Suprapubic skin (tissue), 4 donors: Measurements from ENCODE around the gene UTP18. TPM values are rescaled to one million over a fixed set of nuclear protein-coding genes. Genes with fewer than 3 reads are reported as not detected.
"Not testable (repeated sequence)": the region's sequence is repeated elsewhere in the genome, so short reads cannot be mapped to it uniquely, and the experiment has no call there.

Source experiments
- DNase-seq, 2 donors: peaks; one replicate each; pipeline ENCODE4 v3.0.0-alpha.2; 2019; ENCODE audit warnings: low spot score in 2 of 2
- H3K27ac ChIP-seq: fragments of 200-600 bp; sonication (generic); one replicate; pipeline ENCODE4 v1.5.1; 2019
- H3K27me3 ChIP-seq: fragments of 200-600 bp; sonication (generic); one replicate; pipeline ENCODE4 v1.5.1; 2019
- H3K36me3 ChIP-seq: fragments of 200-600 bp; sonication (generic); one replicate; pipeline ENCODE4 v1.5.1; 2019
- H3K4me1 ChIP-seq: fragments of 200-600 bp; sonication (generic); one replicate; pipeline ENCODE4 v1.5.1; 2019
- H3K4me3 ChIP-seq: fragments of 200-600 bp; sonication (generic); one replicate; pipeline ENCODE4 v1.5.1; 2019; ENCODE audit warnings: mild to moderate bottlenecking
- H3K9me3 ChIP-seq: fragments of 200-600 bp; sonication (generic); one replicate; pipeline ENCODE4 v1.5.1; 2019
- EP300 ChIP-seq: sonication (generic); formaldehyde crosslinking; IDR thresholded peaks from one replicate; pipeline ENCODE4 v1.6.1; 2017; ENCODE audit warnings: antibody characterized with exemption
- POLR2A ChIP-seq, 2 donors: fragments of 450-650 bp; IDR thresholded peaks; one replicate each; pipeline ENCODE4 v1.6.1; 2017; ENCODE audit warnings: antibody characterized with exemption in 2 of 2, mild to moderate bottlenecking in 2 of 2, moderate library complexity in 2 of 2
- POLR2AphosphoS5 ChIP-seq, 3 donors: sonication (generic); formaldehyde crosslinking; IDR thresholded peaks; one replicate each; pipeline ENCODE4 v1.6.1; 2017; ENCODE audit warnings: antibody characterized with exemption in 3 of 3
- WGBS: methylation state at CpG from one replicate; pipeline ENCODE4 v1.1.5; 2018; 5-methylcytosine and 5-hydroxymethylcytosine counted together
- total RNA-seq, 4 donors: library from RNA; depleted of rRNA; stranded (reverse); fragments of >200 nt; gene quantifications; one replicate each; pipeline ENCODE4 v1.1.0, GENCODE V29; 2016
- TF ChIP-seq, protein P1 (sequence below), 2 donors: fragments of 200-600 bp in 1 of 2; fragments of 450-650 bp in 1 of 2; sonication (generic) in 1 of 2; IDR thresholded peaks; one replicate each; pipeline ENCODE4 v1.5.1; 2016 to 2019; ENCODE audit warnings: antibody characterized with exemption in 2 of 2, mild to moderate bottlenecking in 1 of 2, moderate library complexity in 1 of 2

Gene UTP18
- total RNA-seq, 4 donors from 2014 or later, result 26.5 to 49.6 (median 45.1) TPM

DNA sequence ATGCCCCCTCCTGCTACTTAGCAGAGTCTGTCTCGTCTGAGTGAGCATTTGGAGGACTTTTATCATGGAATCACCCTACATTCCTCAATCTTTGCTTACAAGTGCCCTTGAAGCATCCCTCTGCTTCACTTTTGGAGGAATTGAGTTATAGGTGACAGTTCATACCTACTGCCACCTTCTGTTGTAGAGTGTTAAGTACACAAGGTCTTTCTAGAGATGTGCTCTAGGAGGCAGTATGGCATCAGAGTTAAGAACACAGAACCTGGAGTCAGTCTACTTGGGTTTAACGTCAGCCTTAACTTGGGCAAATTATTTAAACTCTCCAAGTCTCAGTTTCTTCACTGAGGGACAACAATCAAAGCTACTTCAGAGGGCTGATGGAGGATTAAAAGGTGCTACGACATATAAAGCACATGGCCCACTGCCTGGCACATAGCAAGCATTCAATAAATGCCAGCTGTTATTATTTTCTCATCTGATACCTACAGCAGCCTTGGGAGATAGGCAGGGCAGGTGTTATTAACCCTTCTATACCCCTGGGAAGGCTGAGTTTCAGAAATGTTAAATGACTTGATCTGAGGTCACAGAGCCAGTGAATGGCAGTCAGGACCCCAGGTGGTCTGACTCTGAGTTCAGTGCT, 62.2 kb downstream of the UTP18 start:
- Histone ChIP-seq H3K4me1 (no peaks in the 10 kb centered on the region), H3K27me3 (no peaks in the 10 kb centered on the region), H3K9me3 (peaks cover 5% of the 10 kb centered on the region), H3K27ac (no peak overlapping the region), H3K36me3 (no peaks in the 10 kb centered on the region), H3K4me3 (no peak overlapping the region)
- no peak for TF ChIP-seq POLR2AphosphoS5 (IDR thresholded peaks at IDR 0.05)
- TF ChIP-seq, protein P1, sequence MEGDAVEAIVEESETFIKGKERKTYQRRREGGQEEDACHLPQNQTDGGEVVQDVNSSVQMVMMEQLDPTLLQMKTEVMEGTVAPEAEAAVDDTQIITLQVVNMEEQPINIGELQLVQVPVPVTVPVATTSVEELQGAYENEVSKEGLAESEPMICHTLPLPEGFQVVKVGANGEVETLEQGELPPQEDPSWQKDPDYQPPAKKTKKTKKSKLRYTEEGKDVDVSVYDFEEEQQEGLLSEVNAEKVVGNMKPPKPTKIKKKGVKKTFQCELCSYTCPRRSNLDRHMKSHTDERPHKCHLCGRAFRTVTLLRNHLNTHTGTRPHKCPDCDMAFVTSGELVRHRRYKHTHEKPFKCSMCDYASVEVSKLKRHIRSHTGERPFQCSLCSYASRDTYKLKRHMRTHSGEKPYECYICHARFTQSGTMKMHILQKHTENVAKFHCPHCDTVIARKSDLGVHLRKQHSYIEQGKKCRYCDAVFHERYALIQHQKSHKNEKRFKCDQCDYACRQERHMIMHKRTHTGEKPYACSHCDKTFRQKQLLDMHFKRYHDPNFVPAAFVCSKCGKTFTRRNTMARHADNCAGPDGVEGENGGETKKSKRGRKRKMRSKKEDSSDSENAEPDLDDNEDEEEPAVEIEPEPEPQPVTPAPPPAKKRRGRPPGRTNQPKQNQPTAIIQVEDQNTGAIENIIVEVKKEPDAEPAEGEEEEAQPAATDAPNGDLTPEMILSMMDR (IDR thresholded peaks at IDR 0.05), result no peak
- no peak for TF ChIP-seq POLR2A (IDR thresholded peaks at IDR 0.05)
- no peak for DNase-seq
- WGBS, result 34% methylated on average over 3 of the region's 3 CpGs

DNA sequence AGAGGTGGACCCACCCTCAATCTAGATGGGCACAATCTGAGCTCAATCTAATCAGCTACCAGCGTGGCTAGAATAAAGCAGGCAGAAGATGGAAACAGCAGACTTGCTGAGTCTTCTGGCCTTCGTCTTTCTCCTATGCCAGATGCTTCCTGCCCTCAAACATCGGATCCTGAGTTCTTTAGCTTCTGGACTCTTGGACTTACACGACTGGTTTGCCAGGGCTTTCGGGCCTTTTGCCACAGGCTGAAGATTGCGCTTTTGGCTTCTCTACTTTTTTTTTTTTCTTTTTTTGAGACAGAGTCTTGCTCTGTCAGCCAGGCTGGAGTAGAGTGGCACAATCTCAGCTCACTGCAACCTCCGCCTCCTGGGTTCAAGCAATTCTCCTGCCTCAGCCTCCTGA, 65.1 kb downstream of the UTP18 start:
- DNase-seq, result no peak
- Histone ChIP-seq H3K4me1 (no peaks in the 10 kb centered on the region), H3K4me3 (no peak overlapping the region), H3K9me3 (no peaks in the 10 kb centered on the region), H3K27me3 (no peaks in the 10 kb centered on the region), H3K27ac (no peak overlapping the region), H3K36me3 (no peaks in the 10 kb centered on the region)
- 86% methylated on average over 7 of the region's 7 CpGs for WGBS
- TF ChIP-seq POLR2A (IDR thresholded peaks at IDR 0.05), result no peak

DNA sequence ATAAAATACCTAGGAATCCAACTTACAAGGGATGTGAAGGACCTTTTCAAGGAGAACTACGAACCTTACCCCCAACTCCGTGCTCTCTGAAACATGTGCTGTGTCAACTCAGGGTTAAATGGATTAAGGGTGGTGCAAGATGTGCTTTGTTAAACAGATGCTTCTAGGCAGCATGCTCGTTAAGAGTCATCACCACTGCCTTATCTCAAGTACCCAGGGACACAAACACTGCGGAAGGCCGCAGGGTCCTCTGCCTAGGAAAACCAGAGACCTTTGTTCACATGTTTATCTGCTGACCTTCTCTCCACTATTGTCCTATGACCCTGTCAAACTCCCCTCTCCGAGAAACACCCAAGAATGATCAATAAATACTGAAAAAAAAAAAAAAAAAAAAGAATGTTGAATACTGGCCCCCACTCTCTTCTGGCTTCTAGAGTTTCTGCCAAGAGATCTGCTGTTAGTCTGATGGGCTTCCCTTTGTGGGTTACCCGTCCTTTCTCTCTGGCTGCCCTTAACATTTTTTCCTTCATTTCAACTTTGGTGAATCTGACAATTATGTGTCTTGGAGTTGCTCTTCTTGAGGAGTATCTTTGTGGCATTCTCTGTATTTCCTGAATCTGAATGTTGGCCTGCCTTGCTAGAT, 70.6 kb downstream of the UTP18 start:
- H3K4me1 ChIP-seq, H3K9me3 ChIP-seq, H3K36me3 ChIP-seq, H3K27me3 ChIP-seq, DNase-seq, H3K27ac ChIP-seq, H3K4me3 ChIP-seq: not testable (repeated sequence)
- 55% methylated on average over 7 of the region's 7 CpGs for WGBS

DNA sequence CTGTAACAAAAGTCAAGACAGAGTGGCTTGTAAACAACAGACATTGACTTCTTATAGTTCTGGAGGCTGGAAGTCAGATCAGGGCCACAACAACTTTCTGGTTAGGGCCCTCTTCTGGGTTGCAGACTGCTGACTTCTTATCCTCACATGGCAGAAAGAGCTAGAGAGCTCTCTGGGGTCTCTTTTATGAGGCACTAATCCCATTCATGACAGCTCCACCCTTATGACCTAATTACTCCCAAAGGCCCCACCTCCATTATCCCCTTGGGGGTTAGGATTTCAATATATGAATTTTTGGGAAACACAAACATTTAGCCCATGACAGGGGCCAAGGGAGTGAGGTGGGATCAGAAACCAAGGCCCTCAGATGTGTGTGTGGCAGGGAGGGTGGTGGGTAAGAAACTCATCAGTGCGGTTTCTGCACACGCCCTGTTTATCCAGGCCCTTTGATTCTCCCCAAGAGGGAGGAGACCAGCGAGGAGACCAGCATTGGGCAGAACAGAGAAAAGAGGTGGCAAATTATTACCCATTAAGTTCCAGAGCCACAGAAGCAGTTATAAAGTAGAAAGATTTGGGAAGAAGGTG, 74.8 kb downstream of the UTP18 start:
- no peaks in the 10 kb centered on the region for H3K36me3 ChIP-seq
- no peak for DNase-seq
- no peaks in the 10 kb centered on the region for H3K4me1 ChIP-seq
- no peaks in the 10 kb centered on the region for H3K9me3 ChIP-seq
- no peak overlapping the region for H3K4me3 ChIP-seq
- TF ChIP-seq POLR2AphosphoS5 (IDR thresholded peaks at IDR 0.05), result no peak
- TF ChIP-seq, protein P1 (IDR thresholded peaks at IDR 0.05), result no peak
- TF ChIP-seq POLR2A (IDR thresholded peaks at IDR 0.05), result no peak
- TF ChIP-seq EP300, result no peak
- H3K27me3 ChIP-seq, result no peaks in the 10 kb centered on the region
- 85% methylated on average over 3 of the region's 3 CpGs for WGBS
- no peak overlapping the region for H3K27ac ChIP-seq

DNA sequence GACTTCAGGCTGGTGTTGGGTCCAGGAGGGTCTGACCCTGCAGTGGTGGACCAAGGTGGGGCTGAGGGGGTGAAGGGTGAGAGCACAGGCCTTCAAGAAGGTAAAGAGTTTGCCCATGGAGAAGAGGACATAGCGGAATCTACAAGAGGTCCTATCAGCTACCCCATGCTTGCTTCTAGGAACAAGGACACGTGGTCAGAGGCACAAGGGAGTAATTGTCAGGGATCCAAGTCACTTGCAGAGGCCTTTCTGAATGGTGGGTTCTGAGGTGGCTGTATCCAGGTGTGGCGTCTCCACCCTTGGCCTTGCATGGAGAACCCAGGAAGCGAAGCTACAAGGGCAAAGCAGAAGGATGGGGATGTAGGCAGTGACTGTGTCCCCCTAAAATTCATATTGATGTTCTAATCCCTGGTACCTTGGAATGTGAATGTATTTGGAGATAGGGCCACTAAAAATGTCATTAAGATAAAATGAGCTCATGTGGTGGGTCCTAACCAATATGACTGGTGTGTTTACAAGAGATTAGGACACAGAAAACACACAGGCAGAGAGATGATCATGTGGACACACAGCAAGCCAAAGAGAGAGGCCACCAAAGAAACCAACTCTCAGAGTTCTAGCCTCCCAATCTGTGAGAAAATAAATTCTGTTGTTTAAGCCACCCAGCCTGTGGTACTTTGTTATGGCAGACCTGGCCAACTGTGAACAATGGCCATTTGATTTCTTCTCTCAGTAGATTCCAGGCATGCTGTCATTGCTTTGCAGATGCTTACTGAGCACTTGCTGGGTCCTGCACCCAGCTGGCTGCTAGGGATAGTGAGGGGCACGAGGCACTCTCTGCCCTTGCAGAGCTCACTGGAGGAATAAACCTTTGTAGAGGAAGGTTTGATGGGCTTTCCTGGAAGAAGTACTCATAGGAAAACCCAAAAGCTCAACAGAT, 75.8 kb downstream of the UTP18 start:
- Histone ChIP-seq H3K9me3 (no peaks in the 10 kb centered on the region), H3K4me1 (no peaks in the 10 kb centered on the region), H3K27me3 (no peaks in the 10 kb centered on the region), H3K27ac (no peak overlapping the region), H3K36me3 (no peaks in the 10 kb centered on the region), H3K4me3 (no peak overlapping the region)
- no peak for TF ChIP-seq POLR2A (IDR thresholded peaks at IDR 0.05)
- TF ChIP-seq EP300, result no peak
- TF ChIP-seq POLR2AphosphoS5 (IDR thresholded peaks at IDR 0.05), result no peak
- TF ChIP-seq, protein P1 (IDR thresholded peaks at IDR 0.05), result no peak
- WGBS, result 79% methylated on average over 5 of the region's 5 CpGs
- no peak for DNase-seq

DNA sequence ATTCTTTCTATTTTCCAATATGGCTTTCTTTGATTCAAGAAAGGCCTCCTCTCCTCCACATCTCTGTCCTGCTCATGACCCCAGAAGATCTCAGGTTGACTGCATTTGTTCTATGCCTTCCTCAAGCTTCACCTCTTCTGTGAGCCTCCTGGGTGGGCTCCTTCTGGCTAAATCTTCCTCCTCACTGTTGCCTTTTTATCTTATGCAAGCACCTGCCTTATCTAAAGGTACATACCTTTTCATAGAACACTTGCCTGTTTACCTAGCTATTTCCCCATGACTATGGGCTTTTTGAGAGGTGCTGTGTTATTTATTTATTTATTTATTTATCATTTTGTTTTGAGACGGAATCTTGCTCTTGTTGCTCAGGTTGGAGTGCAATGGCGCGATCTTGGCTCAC, 81.1 kb downstream of the UTP18 start:
- Histone ChIP-seq H3K27ac (no peak overlapping the region), H3K27me3 (no peaks in the 10 kb centered on the region), H3K4me1 (no peaks in the 10 kb centered on the region), H3K4me3 (no peak overlapping the region), H3K36me3 (no peaks in the 10 kb centered on the region), H3K9me3 (no peaks in the 10 kb centered on the region)
- 95% methylated on average over 3 of the region's 3 CpGs for WGBS
- no peak for DNase-seq
- no peak for TF ChIP-seq EP300
- no peak for TF ChIP-seq POLR2A (IDR thresholded peaks at IDR 0.05)
- TF ChIP-seq, protein P1 (IDR thresholded peaks at IDR 0.05), result no peak
- TF ChIP-seq POLR2AphosphoS5 (IDR thresholded peaks at IDR 0.05), result no peak
